ENCODE data around the gene CCDC110.
"Not testable (repeated sequence)": the region's sequence is repeated elsewhere in the genome, so short reads cannot be mapped to it uniquely, and the experiment has no call there.

The CCDC110 gene

GRCh38 chr4:185471235-185472102 lies at the start of gene CCDC110:
Gene CCDC110, minus strand, starts transcription at chr4:185471733. Its CDS starts 50 bp downstream, at chr4:185471683.
- peak; percentile 90 for DNase-seq

- DNase-seq, result no peak
Measured at GRCh38 chr4:185520119-185520518, 48.6 kb upstream of the CCDC110 start.

- DNase-seq, result no peak
Measured at GRCh38 chr4:185518494-185518893, 47.0 kb upstream of the CCDC110 start.

DNA sequence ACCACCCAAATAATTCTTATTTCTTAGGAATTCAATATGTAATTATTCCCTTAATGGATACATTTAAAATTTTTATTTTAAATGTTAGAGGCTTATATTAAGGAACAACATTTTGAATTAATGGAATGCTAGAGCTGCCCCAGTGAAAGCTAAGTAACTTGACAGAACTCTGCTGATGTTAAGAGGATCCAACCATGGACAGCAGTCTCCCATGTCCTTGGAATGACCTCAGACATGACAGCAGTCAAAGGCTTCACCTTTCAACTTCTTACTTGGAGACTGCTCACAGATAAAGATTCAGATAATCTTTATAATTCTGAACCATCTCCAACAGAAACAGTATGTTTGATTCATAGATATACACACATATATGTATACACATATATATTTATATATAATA lies 46.5 kb upstream of the CCDC110 start:
- peak; percentile 6 for DNase-seq

GRCh38 chr4:185515248-185515647 lies 43.7 kb upstream of the CCDC110 start:
- no peak for DNase-seq

GRCh38 chr4:185514182-185514697 lies 42.7 kb upstream of the CCDC110 start:
- DNase-seq, result no peak

DNA sequence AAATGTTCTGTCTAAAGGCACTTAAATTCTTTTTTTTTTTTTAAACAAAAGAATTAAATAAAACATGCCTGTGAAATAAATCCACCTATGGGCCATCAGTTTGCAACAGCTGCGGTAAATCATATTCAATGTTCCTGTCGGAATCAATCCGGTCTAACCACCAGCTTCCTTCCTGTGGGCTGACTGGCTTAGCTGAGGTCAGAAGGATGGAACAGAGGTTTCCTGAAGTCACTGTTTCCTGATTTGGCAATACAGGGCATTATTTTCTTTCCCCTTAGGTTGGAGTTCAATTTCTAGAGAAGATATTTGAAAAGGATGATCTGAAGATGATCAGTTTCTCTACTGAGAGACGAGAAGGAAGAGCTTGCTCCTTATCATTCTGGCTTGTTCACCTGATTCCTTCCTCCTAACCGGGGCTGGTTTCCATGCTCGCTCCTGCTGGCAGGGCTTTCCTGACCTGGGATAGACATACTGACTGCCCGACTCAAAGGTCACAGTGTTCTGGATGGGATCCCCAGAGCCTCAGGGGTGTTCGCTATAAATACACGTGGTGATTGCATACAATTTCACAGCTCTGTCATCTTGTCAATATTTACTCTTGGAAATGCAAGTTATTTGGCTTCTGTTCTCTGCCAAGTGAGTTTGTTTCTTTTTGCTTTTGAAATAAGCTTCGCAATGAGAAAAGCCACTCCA lies 42.1 kb upstream of the CCDC110 start:
- DNase-seq, result no peak

DNA sequence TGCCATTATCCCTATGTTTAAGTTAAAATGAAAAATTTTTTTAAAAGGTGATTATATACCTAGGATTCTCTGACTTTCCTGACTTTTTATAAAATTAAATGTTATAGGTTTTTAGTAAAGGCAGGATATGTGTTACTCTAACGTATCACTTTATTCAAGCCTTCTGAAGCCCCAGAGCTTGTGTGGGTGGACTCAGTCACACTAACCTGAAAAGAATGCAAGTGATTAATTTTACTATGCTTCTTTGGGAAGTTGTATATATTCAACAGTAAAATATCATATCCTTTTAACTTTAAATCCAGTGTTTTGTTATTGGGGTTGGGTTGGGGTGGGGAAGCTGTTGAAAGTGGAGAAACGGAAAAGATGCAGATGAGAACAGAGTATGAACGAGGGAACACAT lies 41.0 kb upstream of the CCDC110 start:
- DNase-seq, result no peak

DNA sequence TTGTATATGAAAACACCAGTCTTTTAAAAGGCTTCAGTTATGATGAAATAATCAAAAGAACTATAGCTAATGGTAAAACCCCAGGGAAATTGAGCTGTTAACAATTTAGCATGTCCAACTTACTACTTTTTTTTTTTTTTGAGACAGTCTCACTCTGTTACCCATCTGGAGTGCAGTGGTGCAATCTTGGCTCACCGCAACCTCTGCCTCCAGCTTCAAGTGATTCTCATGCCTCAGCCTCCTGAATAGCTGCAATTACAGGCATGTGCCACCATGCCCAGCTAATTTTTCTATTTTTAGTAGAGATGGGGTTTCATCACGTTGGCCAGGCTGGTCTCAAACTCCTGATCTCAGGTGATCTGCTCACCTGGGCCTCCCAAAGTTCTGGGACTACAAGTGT lies 39.7 kb upstream of the CCDC110 start:
- not testable (repeated sequence) for DNase-seq

GRCh38 chr4:185510806-185511205 lies 39.3 kb upstream of the CCDC110 start:
- DNase-seq, result peak; percentile 6

- DNase-seq, result no peak
Measured at GRCh38 chr4:185508181-185508580, 36.6 kb upstream of the CCDC110 start.

- DNase-seq, result no peak
Measured at GRCh38 chr4:185506422-185506821, 34.9 kb upstream of the CCDC110 start.

- DNase-seq, result no peak
Measured at GRCh38 chr4:185504098-185505047, 32.8 kb upstream of the CCDC110 start.

GRCh38 chr4:185502386-185502785 lies 30.9 kb upstream of the CCDC110 start:
- no peak for DNase-seq

GRCh38 chr4:185500576-185500975 lies 29.0 kb upstream of the CCDC110 start:
- DNase-seq, result no peak

GRCh38 chr4:185500035-185500434 lies 28.5 kb upstream of the CCDC110 start:
- DNase-seq, result no peak

GRCh38 chr4:185488650-185489049 lies 17.1 kb upstream of the CCDC110 start:
- DNase-seq, result no peak

- peak; percentile 4 for DNase-seq
Measured at GRCh38 chr4:185481401-185481800, 9.9 kb upstream of the CCDC110 start.

- no peak for DNase-seq
Measured at GRCh38 chr4:185480016-185480732, 8.6 kb upstream of the CCDC110 start.

GRCh38 chr4:185479507-185479971 lies 8.0 kb upstream of the CCDC110 start:
- no peak for DNase-seq

GRCh38 chr4:185473247-185473646 lies 1.7 kb upstream of the CCDC110 start:
- no peak for DNase-seq

DNA sequence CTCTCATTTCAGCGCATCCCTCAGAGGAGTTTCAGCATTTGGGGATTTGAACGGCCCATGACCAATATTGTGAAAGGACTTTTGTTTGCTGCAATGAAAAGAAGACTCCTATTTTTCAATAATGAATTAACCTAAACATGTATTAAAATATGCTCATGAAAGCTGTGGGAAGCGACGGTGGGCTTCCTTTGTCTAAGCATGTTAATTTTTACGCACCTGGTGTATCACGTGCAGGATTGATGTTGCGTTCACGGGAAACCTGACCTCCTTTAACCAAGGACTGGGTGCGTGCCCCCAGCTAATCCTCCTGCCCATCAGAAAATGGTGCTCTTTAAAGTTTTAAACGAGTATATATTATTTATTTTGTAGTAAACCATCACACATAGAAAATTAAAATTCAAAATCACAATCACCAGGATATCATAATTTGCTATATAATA lies 590 bp upstream of the CCDC110 start:
- DNase-seq, result no peak
